ENCODE measurements around the gene ZNF451.

Gene ZNF451

DNA sequence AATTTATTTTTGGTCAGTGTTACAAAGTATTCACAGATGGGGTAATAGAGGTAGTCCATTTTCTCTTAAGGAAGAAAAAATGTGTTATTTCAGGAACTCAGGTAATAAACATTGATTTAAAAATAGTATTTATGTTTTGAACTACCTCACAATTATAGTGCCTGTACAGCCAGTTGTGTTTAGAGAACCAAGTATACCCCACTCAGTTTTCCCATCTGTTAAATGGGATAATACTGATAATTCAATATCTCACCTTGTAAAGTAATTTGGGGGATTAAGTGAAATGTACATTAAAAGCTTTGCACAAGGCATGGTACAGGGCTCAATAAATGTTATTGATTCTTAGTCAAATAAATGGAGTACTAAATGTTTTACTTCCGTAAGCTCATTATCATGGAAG, 4.7 kb downstream of the ZNF451 start:
- FAIRE-seq (no peak), DNase-seq (ENCODE audit: insufficient read length, low spot score) (no peak)
- TF ChIP-seq POLR2AphosphoS5 (IDR thresholded peaks at IDR 0.05; ENCODE audit: low read depth, low read length) (no peak), POU2F2 (IDR thresholded peaks at IDR 0.05; ENCODE audit: low read depth, low read length) (no peak), POLR2A (IDR thresholded peaks at IDR 0.05; ENCODE audit: low read depth, low read length) (no peak), PAX5 (IDR thresholded peaks at IDR 0.05; ENCODE audit: insufficient read depth, low read length, severe bottlenecking) (no peak), SPI1 (IDR thresholded peaks at IDR 0.05; ENCODE audit: low read depth, low read length) (no peak), TAF1 (IDR thresholded peaks at IDR 0.05; ENCODE audit: low read depth, low read length) (no peak)

DNA sequence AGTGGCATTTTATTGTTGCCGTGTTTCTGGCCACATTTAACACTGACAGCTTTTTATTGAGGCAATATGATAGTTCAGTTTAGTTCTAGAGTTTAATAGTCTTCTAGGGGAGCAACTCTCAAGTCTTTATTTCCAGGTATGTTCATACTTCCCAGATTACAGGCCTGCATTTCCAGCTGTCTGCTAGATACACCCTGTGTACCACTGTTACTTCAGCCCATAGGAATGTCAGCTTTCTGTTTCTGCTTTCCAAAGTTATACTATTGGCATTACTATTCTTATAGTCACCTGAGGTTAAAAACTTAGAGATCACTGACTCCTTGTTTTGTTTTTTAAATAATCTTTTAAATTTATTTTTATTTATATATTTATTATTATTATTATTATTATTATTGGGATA, 7.6 kb downstream of the ZNF451 start:
- TF ChIP-seq TAF1 (IDR thresholded peaks at IDR 0.05; ENCODE audit: low read depth, low read length) (no peak), POLR2A (IDR thresholded peaks at IDR 0.05; ENCODE audit: low read depth, low read length) (no peak), PAX5 (IDR thresholded peaks at IDR 0.05; ENCODE audit: insufficient read depth, low read length, severe bottlenecking) (no peak), POLR2AphosphoS5 (IDR thresholded peaks at IDR 0.05; ENCODE audit: low read depth, low read length) (no peak), SPI1 (IDR thresholded peaks at IDR 0.05; ENCODE audit: low read depth, low read length) (no peak), POU2F2 (IDR thresholded peaks at IDR 0.05; ENCODE audit: low read depth, low read length) (no peak)
- FAIRE-seq, result no peak

DNA sequence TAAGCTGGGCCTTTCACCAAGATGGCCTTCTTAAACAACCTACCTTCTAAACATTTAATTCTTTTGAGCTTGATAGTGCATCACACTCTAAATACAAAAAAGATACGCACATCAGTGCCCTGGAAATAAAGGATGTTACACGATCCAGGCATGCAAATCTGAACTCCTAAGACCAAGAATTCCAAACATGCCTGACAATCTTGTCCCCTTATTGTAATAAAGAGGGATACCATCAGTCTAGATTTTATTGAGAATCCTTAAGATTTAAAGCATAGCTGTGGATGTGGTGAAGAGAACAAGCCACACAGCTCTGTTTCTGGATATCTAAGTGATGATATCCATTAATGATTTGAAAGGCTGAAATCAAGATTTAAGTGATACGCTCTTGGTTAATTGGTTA, 13.0 kb downstream of the ZNF451 start:
- DNase-seq (ENCODE audit: insufficient read length, low spot score) (no peak), FAIRE-seq (no peak)
- no peak for TF ChIP-seq PAX5 (IDR thresholded peaks at IDR 0.05; ENCODE audit: insufficient read depth, low read length, severe bottlenecking)
- TF ChIP-seq TAF1 (IDR thresholded peaks at IDR 0.05; ENCODE audit: low read depth, low read length), result no peak
- TF ChIP-seq SPI1 (IDR thresholded peaks at IDR 0.05; ENCODE audit: low read depth, low read length), result no peak
- TF ChIP-seq POU2F2 (IDR thresholded peaks at IDR 0.05; ENCODE audit: low read depth, low read length), result no peak
- no peak for TF ChIP-seq POLR2A (IDR thresholded peaks at IDR 0.05; ENCODE audit: low read depth, low read length)
- no peak; the same call in 1 of the 2 replicates for TF ChIP-seq POLR2AphosphoS5 (IDR thresholded peaks at IDR 0.05; ENCODE audit: low read depth, low read length)

More for the DNA sequence above, 7.6 kb downstream of the ZNF451 start:
- no peak for DNase-seq (ENCODE audit: insufficient read length, low spot score)

DNA sequence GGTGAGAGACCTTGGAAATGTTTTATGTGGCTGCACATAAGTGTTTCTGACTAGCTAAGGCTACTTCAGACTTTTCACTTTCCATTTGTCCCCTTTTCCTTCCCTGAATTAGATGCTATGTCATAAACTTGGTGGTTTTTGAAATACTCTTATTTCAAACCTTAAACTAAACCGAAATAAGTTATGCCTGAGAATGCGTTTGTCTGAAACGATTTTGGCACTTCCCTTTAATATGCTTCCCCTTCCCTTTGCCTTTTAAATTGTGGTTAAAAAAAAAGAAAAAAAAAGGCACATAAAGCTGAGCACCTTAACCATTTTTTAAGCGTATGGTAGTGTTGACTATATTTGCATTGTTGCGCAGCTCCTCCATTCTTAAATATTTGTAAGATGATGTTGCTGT, 14.3 kb downstream of the ZNF451 start:
- TF ChIP-seq POU2F2 (IDR thresholded peaks at IDR 0.05; ENCODE audit: low read depth, low read length) (no peak), POLR2A (IDR thresholded peaks at IDR 0.05; ENCODE audit: low read depth, low read length) (0 out of 2 replicates have a peak, but pooled peaks have one; percentile 43), POLR2AphosphoS5 (IDR thresholded peaks at IDR 0.05; ENCODE audit: low read depth, low read length) (no peak), PAX5 (IDR thresholded peaks at IDR 0.05; ENCODE audit: insufficient read depth, low read length, severe bottlenecking) (no peak), SPI1 (IDR thresholded peaks at IDR 0.05; ENCODE audit: low read depth, low read length) (no peak), TAF1 (IDR thresholded peaks at IDR 0.05; ENCODE audit: low read depth, low read length) (no peak)
- DNase-seq (ENCODE audit: insufficient read length, low spot score) (no peak), FAIRE-seq (peak; percentile 65)

DNA sequence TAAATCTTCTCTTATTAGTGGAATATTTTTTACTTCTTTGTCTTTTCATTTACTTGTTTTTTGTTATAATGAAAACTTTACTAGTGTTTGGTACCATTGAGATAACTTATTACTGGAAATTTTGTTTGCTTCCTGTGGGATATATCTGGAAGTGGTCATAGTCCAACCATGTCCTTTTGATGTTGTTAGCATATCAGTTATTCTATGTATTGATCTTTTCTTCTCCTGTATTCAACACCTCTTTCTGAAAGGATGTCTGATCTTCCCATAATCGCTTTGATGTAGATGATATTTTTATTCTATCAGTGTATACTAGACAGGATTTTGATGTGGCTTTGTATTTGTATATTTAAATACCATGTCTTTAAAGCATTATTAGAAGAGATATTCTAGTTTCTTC, 17.0 kb downstream of the ZNF451 start:
- TF ChIP-seq POLR2AphosphoS5 (IDR thresholded peaks at IDR 0.05; ENCODE audit: low read depth, low read length) (no peak), POU2F2 (IDR thresholded peaks at IDR 0.05; ENCODE audit: low read depth, low read length) (no peak), SPI1 (IDR thresholded peaks at IDR 0.05; ENCODE audit: low read depth, low read length) (no peak), PAX5 (IDR thresholded peaks at IDR 0.05; ENCODE audit: insufficient read depth, low read length, severe bottlenecking) (no peak), POLR2A (IDR thresholded peaks at IDR 0.05; ENCODE audit: low read depth, low read length) (no peak), TAF1 (IDR thresholded peaks at IDR 0.05; ENCODE audit: low read depth, low read length) (no peak)
- DNase-seq (ENCODE audit: insufficient read length, low spot score), result no peak
- FAIRE-seq, result no peak

DNA sequence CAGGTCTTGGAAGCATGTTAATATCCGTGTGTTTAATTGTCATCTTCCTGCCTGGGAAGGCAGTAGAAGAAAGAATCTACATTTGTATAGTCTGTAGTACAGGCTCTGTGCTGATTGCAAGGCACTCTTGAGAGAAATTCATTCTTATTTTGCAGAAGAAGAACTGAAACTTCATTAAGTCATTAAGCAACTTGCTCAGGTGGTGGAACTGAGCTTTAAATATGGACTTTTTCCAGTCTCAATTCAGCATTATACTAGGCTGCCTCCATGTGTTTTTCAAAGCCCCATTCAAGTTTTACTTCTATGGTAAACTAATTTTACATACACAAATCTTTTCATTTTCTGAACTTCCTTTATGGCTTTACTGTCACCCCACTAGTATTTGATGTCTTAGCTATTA, 18.7 kb downstream of the ZNF451 start:
- FAIRE-seq, result peak; percentile 79
- no peak for TF ChIP-seq TAF1 (IDR thresholded peaks at IDR 0.05; ENCODE audit: low read depth, low read length)
- peak; percentile 98 for TF ChIP-seq SPI1 (IDR thresholded peaks at IDR 0.05; ENCODE audit: low read depth, low read length)
- TF ChIP-seq PAX5 (IDR thresholded peaks at IDR 0.05; ENCODE audit: insufficient read depth, low read length, severe bottlenecking), result peak; percentile 6
- no peak for DNase-seq (ENCODE audit: insufficient read length, low spot score)

DNA sequence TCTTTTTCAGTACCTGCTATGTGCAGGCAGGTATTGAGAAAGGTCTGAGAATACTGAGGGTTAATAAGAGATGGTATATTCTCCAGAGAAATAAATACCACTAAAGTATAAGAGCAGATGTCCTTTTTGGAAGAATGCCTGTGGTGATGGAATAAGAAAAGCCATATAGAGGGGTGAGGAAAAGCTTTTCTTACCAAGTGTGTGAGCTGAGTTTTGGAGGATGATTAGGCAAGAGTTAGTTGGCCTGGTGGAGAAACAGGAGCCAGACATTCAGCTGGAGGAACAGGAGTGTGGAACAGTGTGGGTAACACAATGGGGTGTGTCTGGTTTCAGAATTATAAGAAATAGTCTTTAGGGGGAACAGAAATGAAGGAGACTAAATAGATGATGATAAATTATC, 19.9 kb downstream of the ZNF451 start:
- FAIRE-seq (no peak), DNase-seq (ENCODE audit: insufficient read length, low spot score) (no peak)
- TF ChIP-seq POLR2AphosphoS5 (IDR thresholded peaks at IDR 0.05; ENCODE audit: low read depth, low read length), result no peak
- no peak for TF ChIP-seq POU2F2 (IDR thresholded peaks at IDR 0.05; ENCODE audit: low read depth, low read length)
- no peak for TF ChIP-seq TAF1 (IDR thresholded peaks at IDR 0.05; ENCODE audit: low read depth, low read length)
- TF ChIP-seq POLR2A (IDR thresholded peaks at IDR 0.05; ENCODE audit: low read depth, low read length), result no peak
- TF ChIP-seq PAX5 (IDR thresholded peaks at IDR 0.05; ENCODE audit: insufficient read depth, low read length, severe bottlenecking), result no peak
- TF ChIP-seq SPI1 (IDR thresholded peaks at IDR 0.05; ENCODE audit: low read depth, low read length), result no peak

DNA sequence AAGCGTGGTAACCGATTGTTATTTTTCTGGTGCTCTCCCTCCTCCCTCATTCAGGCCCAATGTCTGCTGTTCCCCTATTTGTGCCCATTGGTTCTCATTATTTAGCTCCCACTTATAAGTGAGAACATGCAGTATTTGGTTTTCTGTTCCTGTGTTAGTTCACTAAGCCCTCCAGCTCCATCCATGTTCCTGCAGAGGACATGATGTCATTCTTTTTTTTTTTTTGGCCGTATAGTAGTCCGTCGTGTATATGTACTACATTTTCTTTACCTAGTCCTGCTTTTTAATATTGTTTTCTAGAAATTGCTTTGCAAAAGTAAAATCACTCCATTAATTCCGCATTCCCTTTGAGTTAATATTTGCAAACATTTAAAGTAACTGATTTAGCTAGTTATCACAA, 23.1 kb downstream of the ZNF451 start:
- no peak for FAIRE-seq
- no peak for TF ChIP-seq POU2F2 (IDR thresholded peaks at IDR 0.05; ENCODE audit: low read depth, low read length)
- DNase-seq (ENCODE audit: insufficient read length, low spot score), result no peak

DNA sequence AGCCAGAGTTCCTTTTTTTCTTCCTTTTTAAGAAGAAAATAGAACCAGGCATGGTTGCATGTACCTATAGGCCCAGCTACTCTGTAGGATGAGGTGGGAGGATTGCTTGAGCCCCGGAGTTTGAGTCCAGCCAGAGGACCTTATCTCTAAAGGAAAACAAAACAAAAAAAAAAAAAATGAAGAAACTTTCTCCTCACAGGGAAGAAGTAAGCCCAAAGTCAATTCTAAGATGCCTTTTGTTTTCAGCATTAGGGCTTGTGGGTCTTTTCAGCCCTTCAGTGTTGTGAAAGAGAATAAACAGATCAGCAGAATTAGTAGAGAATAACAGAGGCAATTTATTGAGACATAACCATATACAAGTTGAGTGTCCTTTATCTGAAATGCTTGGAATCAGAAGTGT, 26.8 kb downstream of the ZNF451 start:
- DNase-seq (ENCODE audit: insufficient read length, low spot score) (no peak), FAIRE-seq (no peak)
- TF ChIP-seq TAF1 (IDR thresholded peaks at IDR 0.05; ENCODE audit: low read depth, low read length) (no peak), PAX5 (IDR thresholded peaks at IDR 0.05; ENCODE audit: insufficient read depth, low read length, severe bottlenecking) (no peak), POLR2AphosphoS5 (IDR thresholded peaks at IDR 0.05; ENCODE audit: low read depth, low read length) (no peak)

DNA sequence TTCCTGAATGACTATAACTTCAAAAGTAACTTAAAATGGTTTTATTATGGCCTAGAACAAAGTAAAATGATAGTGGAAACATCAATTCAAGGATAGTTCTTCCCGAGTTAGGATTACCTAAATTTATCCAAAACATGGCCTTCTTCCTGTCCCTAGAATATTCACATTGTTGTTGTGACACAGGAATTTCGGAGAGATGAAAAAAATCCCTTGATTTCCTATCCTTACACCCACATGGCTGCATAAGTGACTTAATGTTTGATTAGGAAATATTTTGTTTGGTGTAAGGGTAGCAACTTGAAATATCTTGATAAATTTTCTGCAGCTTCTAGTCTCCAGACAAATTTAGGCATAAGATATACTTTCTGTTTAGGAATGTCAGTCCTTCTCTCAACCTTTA, 27.8 kb downstream of the ZNF451 start:
- DNase-seq (ENCODE audit: insufficient read length, low spot score) (no peak), FAIRE-seq (no peak)
- no peak for TF ChIP-seq POLR2AphosphoS5 (IDR thresholded peaks at IDR 0.05; ENCODE audit: low read depth, low read length)
- no peak for TF ChIP-seq SPI1 (IDR thresholded peaks at IDR 0.05; ENCODE audit: low read depth, low read length)
- no peak for TF ChIP-seq POLR2A (IDR thresholded peaks at IDR 0.05; ENCODE audit: low read depth, low read length)
- TF ChIP-seq TAF1 (IDR thresholded peaks at IDR 0.05; ENCODE audit: low read depth, low read length), result no peak
- TF ChIP-seq POU2F2 (IDR thresholded peaks at IDR 0.05; ENCODE audit: low read depth, low read length), result no peak
- no peak for TF ChIP-seq PAX5 (IDR thresholded peaks at IDR 0.05; ENCODE audit: insufficient read depth, low read length, severe bottlenecking)
